ENCODE results near the gene CUX1. TPM values are rescaled to one million over a fixed set of nuclear protein-coding genes. Genes with fewer than 3 reads are reported as not detected.

CUX1 gene
- total and polyA plus RNA-seq, 2 of the 13 experiments (the other 11 are each of a cell fraction or from before 2014, with no cell fraction given), result 13.7 to 14.9 TPM

DNA sequence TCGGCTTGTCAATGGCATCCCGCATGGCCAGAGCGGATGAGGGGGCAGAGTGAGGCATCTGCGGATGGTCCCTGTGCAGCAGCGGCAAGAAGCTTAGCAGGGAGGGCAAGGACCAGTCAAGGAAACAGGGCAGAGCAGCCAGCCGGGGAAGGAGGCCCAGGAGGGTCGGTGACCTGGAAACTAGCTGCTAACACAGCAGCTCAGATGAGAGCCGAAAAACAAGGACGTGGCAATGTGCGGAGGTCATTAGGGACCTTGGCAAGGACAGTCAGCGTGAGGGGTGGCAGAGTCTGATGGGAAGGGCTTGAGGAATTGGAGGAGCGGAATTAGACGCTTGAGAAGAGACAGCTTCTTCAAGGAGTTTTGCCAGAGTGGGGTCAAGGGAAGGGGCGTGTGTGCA, 449.1 kb downstream of the CUX1 start:
- WGBS (ENCODE audit: low lambda C conversion rate), result 57% methylated on average over 14 of the region's 14 CpGs
- intact Hi-C loops (cut with micrococcal nuclease; ENCODE audit: unreplicated experiment), result no loop called here
- no peaks in the 10 kb centered on the region for H3K79me2 ChIP-seq (ENCODE audit: insufficient read depth, low read length)
- H3K4me2 ChIP-seq (ENCODE audit: low read depth, low read length), result no peak overlapping the region
- no peak for ATAC-seq
- no peaks in the 10 kb centered on the region for H3K36me3 ChIP-seq (replicated peaks in 1 of 2; ENCODE audit: control insufficient read depth in 1 of 2, insufficient read depth in 2 of 2, low read length in 2 of 2)
- peaks cover 26% of the 10 kb centered on the region for H3K4me1 ChIP-seq (ENCODE audit: insufficient read depth, low read length)
- no peaks in the 10 kb centered on the region; a peak in 1 of 5 replicates for H3K27me3 ChIP-seq (ENCODE audit: control insufficient read depth in 1 of 2, insufficient read depth in 2 of 2, low read length in 2 of 2)
- no peak overlapping the region for H3K4me3 ChIP-seq (replicated peaks in 1 of 3; ENCODE audit: insufficient read depth in 1 of 3, low read depth in 2 of 3, low read length in 3 of 3)
- H3K9me3 ChIP-seq (ENCODE audit: low read length), result no peaks in the 10 kb centered on the region
- in situ Hi-C loops (cut with HindIII; ENCODE audit: extremely low pct_ligation_motif_present, low pct_unique_long_range_greater_than_20kb), result loop anchor here (25.0 kb wide), 1 partner anchor 579 kb away; no protein-coding TSS in a partner anchor
- BruUV-seq (replicated peaks), result no TSS peak
- TF ChIP-seq ZNF253 (CRISPR knock-in tag; IDR thresholded peaks at IDR 0.05; ENCODE audit: borderline replicate concordance) (no peak), YEATS4 (CRISPR knock-in tag; IDR thresholded peaks at IDR 0.05; ENCODE audit: borderline replicate concordance) (no peak), ZNF101 (CRISPR knock-in tag; IDR thresholded peaks at IDR 0.05; ENCODE audit: borderline replicate concordance, low read depth) (no peak), ZNF572 (CRISPR knock-in tag; IDR thresholded peaks at IDR 0.05) (no peak), TARDBP (CRISPR knock-in tag; IDR thresholded peaks at IDR 0.05) (no peak), ZNF292 (CRISPR knock-in tag; IDR thresholded peaks at IDR 0.05; ENCODE audit: borderline replicate concordance, low read depth) (no peak), TOPORS (CRISPR knock-in tag; IDR thresholded peaks at IDR 0.05) (no peak), ELF3 (CRISPR knock-in tag; IDR thresholded peaks at IDR 0.05) (no peak), ZNF331 (CRISPR knock-in tag; IDR thresholded peaks at IDR 0.05) (no peak), KLF12 (CRISPR knock-in tag; IDR thresholded peaks at IDR 0.05; ENCODE audit: borderline replicate concordance) (no peak), ZMYM3 (CRISPR knock-in tag; IDR thresholded peaks at IDR 0.05) (no peak), ZNF546 (CRISPR knock-in tag; conservative IDR thresholded peaks at IDR 0.05) (no peak), TCF7L2 (IDR thresholded peaks at IDR 0.05; ENCODE audit: low read depth, low read length) (no peak), ZNF12 (CRISPR knock-in tag; IDR thresholded peaks at IDR 0.05) (no peak), NFKBIZ (CRISPR knock-in tag; IDR thresholded peaks at IDR 0.05) (no peak)
- TF ChIP-seq, protein P1, sequence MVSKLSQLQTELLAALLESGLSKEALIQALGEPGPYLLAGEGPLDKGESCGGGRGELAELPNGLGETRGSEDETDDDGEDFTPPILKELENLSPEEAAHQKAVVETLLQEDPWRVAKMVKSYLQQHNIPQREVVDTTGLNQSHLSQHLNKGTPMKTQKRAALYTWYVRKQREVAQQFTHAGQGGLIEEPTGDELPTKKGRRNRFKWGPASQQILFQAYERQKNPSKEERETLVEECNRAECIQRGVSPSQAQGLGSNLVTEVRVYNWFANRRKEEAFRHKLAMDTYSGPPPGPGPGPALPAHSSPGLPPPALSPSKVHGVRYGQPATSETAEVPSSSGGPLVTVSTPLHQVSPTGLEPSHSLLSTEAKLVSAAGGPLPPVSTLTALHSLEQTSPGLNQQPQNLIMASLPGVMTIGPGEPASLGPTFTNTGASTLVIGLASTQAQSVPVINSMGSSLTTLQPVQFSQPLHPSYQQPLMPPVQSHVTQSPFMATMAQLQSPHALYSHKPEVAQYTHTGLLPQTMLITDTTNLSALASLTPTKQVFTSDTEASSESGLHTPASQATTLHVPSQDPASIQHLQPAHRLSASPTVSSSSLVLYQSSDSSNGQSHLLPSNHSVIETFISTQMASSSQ (IDR thresholded peaks at IDR 0.05; ENCODE audit: low read depth), result no peak
- TF ChIP-seq, protein P1 (CRISPR knock-in tag; IDR thresholded peaks at IDR 0.05; ENCODE audit: borderline replicate concordance), result no peak
- TF ChIP-seq, protein P2, sequence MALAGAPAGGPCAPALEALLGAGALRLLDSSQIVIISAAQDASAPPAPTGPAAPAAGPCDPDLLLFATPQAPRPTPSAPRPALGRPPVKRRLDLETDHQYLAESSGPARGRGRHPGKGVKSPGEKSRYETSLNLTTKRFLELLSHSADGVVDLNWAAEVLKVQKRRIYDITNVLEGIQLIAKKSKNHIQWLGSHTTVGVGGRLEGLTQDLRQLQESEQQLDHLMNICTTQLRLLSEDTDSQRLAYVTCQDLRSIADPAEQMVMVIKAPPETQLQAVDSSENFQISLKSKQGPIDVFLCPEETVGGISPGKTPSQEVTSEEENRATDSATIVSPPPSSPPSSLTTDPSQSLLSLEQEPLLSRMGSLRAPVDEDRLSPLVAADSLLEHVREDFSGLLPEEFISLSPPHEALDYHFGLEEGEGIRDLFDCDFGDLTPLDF (CRISPR knock-in tag; IDR thresholded peaks at IDR 0.05), result no peak
- TF ChIP-seq, protein P3, sequence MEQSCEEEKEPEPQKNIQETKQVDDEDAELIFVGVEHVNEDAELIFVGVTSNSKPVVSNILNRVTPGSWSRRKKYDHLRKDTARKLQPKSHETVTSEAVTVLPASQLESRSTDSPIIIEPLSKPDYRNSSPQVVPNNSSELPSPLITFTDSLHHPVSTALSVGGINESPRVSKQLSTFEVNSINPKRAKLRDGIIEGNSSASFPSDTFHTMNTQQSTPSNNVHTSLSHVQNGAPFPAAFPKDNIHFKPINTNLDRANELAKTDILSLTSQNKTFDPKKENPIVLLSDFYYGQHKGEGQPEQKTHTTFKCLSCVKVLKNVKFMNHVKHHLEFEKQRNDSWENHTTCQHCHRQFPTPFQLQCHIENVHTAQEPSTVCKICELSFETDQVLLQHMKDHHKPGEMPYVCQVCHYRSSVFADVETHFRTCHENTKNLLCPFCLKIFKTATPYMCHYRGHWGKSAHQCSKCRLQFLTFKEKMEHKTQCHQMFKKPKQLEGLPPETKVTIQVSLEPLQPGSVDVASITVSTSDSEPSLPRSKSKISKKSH (CRISPR knock-in tag; IDR thresholded peaks at IDR 0.05; ENCODE audit: borderline replicate concordance), result no peak
- DNase-seq (ENCODE audit: low spot score), result no peak
- no peak overlapping the region for H3K9ac ChIP-seq (ENCODE audit: insufficient read depth, low read depth, low read length)
- ChIA-PET POLR2A (no interaction called here), CTCF (ENCODE audit: low intra/inter-chr PET ratio, low total read pairs) (no interaction called here)
- no peak overlapping the region for H2AFZ ChIP-seq (ENCODE audit: low read length)
- no peak for FAIRE-seq
- H3K27ac ChIP-seq (ENCODE audit: extremely low read length, insufficient read depth, low read length), result no peak overlapping the region
- no peaks in the 10 kb centered on the region for H4K20me1 ChIP-seq (ENCODE audit: insufficient read depth, low read length)
